ENCODE data around the gene TPCN1. TPM values are rescaled to one million over a fixed set of nuclear protein-coding genes. Genes with fewer than 3 reads are reported as not detected.

The TPCN1 gene
- total RNA-seq, result 10 to 100 TPM; 22.6 to 25.0 TPM

GRCh38 chr12:113221181-113221996 is at the start of gene TPCN1:
Gene TPCN1 (plus strand): TSS chr12:113221464. CDS start chr12:113226853, 5,389 bp downstream.
- POLR2A ChIA-PET, result interaction anchor here (0.5 to 2.7 kb wide), 8 partner anchors 12 to 199 kb away, joined by 3 to 13 read pairs (median 4); partner anchors contain the start of genes DDX54, RITA1 and SLC8B1
- CTCF ChIA-PET, result interaction anchor here (1.0 to 1.8 kb wide), 2 partner anchors 10 to 11 kb away, joined by 3 to 5 read pairs; no protein-coding TSS in a partner anchor

DNA sequence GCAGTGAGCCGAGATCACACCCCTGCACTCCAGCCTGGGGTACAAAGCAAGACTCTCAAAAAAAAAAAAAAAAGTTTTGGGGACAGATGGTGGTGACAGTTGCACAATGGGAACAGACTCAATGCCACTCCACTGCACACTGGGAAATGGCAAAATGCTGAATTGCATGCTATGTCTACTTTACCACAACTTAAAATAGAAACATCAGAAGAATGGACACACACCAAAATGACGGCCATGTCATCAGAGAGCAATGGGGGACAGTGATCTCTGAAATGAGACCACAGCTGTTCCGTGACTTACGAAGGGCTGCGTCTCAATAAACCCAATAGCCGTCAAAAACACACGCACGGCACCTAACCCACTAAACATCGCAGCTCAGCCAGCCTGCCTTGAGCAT is 49.7 kb upstream of the TPCN1 start:
- ChIA-PET POLR2A (no interaction called here), CTCF (interaction anchor here (1.3 to 4.2 kb wide), 2 partner anchors 38 to 179 kb away, joined by 3 to 15 read pairs; no protein-coding TSS in a partner anchor)

DNA sequence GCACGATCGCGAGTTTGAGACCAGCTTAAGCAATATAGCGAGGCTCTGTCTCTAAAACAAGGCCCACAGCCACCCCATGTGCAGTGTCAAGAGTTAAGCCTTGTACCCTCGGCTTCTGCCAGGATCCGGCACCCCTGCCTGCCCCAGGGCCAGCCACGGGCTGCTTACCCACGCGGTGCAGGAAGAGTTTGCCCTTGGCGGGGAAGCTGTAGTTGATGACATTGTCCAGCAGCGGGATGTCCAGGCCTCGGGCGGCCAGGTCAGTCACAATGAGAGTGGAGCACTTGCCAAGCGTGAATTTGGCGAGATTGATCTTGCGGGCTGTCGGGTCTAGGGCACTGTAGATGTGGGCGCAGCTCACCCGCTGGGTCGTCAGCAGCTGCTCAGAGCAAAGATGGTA is 49.1 kb upstream of the TPCN1 start:
- CTCF ChIA-PET, result interaction anchor here (1.3 to 5.0 kb wide), 3 partner anchors 38 to 180 kb away, joined by 3 to 29 read pairs (median 15); no protein-coding TSS in a partner anchor
- POLR2A ChIA-PET, result no interaction called here

- CTCF ChIA-PET, result interaction anchor here (0.6 to 5.0 kb wide), 7 partner anchors 12 to 1565 kb away, joined by 3 to 29 read pairs (median 4); partner anchors contain the start of genes DDX54 and RITA1
- POLR2A ChIA-PET, result interaction anchor here (0.6 kb wide), 1 partner anchor 64 kb away, joined by 4 read pairs; no protein-coding TSS in a partner anchor
Measured at GRCh38 chr12:113173081-113173698, 48.1 kb upstream of the TPCN1 start.

- CTCF ChIA-PET, result interaction anchor here (0.5 to 5.0 kb wide), 20 partner anchors 7 to 197 kb away, joined by 3 to 29 read pairs (median 3); partner anchors contain the start of genes DDX54, OAS2 and RITA1
- POLR2A ChIA-PET, result no interaction called here
Measured at GRCh38 chr12:113174461-113175384, 46.5 kb upstream of the TPCN1 start.

GRCh38 chr12:113179023-113179422 is 42.2 kb upstream of the TPCN1 start:
- ChIA-PET CTCF (interaction anchor here (0.6 to 0.8 kb wide), 2 partner anchors 26 to 174 kb away, joined by 3 read pairs; no protein-coding TSS in a partner anchor), POLR2A (no interaction called here)

DNA sequence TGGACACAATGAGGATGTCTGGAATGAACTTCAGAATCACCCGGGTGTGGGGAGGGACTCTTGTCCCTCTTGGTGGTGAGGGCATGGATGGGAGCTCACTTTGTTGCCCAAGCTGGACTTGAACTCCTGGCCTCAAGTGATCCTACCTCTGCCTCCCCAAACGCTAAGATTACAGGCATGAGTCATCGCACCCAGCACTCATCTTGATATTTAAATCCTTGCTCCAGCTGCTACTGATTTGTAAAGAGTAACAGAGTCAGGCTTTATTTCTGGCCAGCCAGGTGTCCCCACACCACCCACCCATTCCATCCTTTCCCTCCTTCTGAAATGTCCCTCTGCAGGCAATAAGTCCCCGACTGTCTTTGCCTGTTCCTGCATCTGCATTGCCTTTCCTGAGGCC is 40.9 kb upstream of the TPCN1 start:
- POLR2A ChIA-PET, result no interaction called here
- CTCF ChIA-PET, result no interaction called here

DNA sequence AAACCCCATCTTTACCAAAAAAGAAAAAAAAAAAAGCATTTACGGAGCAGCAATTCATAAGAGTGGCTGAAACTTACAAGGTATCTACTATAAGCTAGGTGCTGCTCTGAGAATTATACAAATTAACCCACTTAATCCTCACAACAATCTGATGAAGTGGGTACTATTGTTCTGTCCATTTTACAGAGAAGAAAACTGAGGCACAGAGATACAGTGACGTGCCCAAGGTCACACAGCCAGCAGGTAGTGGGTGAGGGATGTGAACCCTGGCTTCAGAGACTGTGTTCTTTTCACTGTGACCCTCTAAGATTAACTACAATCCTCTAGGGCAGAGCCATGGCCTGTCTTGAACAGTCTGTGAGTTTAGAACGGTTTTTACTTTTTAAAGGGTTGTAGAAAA is 39.3 kb upstream of the TPCN1 start:
- POLR2A ChIA-PET, result interaction anchor here (0.8 kb wide), 1 partner anchor 189 kb away, joined by 4 read pairs; no protein-coding TSS in a partner anchor
- CTCF ChIA-PET, result interaction anchor here (0.6 to 1.5 kb wide), 2 partner anchors 7 to 189 kb away, joined by 3 read pairs; no protein-coding TSS in a partner anchor

DNA sequence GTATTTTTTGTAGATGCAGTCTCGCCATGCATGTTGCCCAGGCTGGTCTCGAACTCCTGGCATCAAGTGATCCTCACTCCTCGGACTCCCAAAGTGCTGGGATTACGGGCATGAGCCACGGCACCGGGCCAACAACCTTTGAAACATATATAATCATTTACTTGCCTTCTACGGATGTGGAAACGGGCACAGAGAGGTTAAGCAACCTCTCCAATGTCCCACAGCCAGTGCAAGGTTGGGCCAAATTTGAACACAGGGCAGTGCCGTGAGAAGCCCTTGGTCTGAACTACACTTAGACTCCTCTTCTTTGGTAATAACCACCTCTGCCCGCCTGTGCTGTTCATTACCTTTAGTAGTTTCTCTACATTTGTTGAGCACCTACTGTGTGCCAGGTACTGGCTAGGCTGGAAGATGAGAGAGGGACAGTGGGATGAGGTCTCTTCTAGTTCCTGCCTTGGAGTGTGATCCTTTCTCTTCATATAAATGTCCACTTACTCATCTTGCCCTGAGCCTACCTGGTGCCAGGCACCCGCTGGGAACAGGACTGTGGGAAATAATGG is 38.2 kb upstream of the TPCN1 start:
- POLR2A ChIA-PET, result interaction anchor here (0.6 kb wide), 1 partner anchor 331 kb away, joined by 4 read pairs; no protein-coding TSS in a partner anchor

DNA sequence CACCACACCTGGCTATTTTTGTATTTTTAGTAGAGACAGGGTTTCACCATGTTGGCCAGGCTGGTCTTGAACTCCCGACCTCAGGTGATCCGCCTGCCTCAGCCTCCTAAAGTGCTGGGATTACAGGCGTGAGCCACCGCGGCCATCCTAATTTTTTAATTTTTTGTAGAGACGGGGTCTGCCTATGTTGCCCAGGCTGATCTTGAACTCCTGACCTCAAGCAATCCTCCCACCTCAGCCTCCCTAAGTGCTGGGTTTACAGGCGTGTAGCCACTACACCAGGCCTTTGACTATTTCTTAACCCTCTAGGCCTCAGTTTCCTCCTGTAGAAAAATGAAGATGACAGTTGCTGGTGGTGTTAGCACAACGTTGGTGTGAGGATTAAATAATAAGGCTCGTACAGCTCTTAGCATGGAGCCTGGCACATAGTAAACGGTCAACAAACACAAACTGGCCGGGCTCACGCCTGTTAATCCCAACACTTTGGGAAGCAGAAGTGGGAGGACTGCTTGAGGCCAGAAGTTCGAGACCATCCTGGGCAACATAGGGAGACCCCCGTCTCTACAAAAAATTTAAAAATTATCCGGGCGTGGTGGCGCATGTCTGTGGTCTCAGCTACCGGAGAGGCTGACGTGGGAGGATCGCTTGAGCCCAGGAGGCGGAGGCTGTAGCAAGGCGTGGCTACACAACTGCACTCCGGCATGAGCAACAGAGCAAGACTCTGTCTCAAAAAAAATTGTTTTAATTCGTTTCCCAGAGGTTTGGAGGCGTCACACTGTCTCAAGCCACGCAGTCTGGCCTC is 37.0 kb upstream of the TPCN1 start:
- ChIA-PET CTCF (interaction anchor here (1.0 kb wide), 1 partner anchor 10 kb away, joined by 4 read pairs; no protein-coding TSS in a partner anchor), POLR2A (interaction anchor here (0.8 to 3.2 kb wide), 3 partner anchors 19 to 151 kb away, joined by 3 to 13 read pairs (median 3); partner anchors contain the start of genes SLC8B1 and TPCN1)

More for the DNA sequence above, 38.2 kb upstream of the TPCN1 start:
- CTCF ChIA-PET, result interaction anchor here (1.5 kb wide), 1 partner anchor 190 kb away, joined by 3 read pairs; no protein-coding TSS in a partner anchor

DNA sequence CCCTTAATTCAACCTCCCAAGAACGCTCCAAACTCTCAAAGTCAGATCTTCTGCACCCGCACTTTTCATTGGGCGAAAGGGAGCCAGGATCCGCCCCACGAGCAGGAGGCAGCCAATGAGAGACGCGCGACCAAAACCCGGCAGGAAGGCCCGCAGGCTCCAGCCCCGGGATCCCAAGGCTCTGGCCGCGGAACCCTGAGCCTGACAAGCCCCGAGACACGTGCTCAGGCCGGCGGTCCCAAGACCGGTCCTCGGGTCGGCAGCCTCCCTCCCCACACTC is 36.4 kb upstream of the TPCN1 start:
- POLR2A ChIA-PET, result interaction anchor here (0.9 to 3.2 kb wide), 6 partner anchors 12 to 207 kb away, joined by 3 to 13 read pairs (median 5); partner anchors contain the start of genes OAS2 and TPCN1
- CTCF ChIA-PET, result interaction anchor here (0.9 to 1.3 kb wide), 6 partner anchors 10 to 136 kb away, joined by 3 to 5 read pairs (median 4); no protein-coding TSS in a partner anchor

DNA sequence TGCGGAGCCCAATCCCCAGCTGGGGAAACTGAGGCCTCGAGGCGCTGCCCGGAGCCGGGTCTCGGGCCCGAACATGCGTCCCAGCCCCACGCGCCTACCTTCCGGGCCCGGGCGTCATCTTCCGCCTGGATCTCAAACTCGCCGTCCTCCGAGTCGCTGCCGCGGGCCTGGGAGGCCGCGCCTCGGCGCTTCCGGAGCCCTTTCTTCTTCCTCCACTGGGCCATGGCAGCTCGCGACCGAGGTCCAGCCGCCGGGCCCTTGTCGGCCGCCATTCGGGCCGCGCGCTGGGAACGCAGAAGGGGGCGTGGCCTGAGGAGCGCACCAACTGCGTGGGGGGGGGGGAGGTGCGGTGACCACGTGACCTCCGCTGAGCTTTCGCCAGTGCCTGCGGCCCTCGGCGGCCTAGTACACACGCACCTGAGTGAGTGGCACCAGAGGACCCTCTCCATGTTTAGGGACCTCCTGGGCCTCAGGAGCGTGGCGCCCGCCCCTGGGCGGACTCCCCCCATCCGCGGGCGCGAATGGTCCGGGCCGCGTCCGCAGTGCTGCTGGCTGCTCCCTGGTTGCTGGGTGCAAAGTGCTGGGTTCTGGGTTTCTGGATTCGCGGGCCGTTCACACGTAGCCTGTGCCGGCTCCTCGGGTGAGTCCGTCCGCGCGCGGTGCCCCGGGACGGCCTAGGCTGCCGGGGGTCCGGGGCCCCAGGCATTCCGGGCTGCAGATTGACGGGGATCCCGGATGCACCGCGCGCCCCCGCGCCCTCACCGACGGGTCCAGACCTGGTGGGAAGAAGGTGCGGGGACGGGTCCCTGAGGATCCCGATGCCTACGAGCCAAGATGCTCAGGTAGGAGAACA is 35.9 kb upstream of the TPCN1 start, which contains the start of the genes DDX54 and RITA1:
TSS of gene DDX54 (minus strand) at position 299 of the 853 bp plus-strand sequence. CDS start at position 272, 27 bp downstream.
TSS of gene RITA1 (plus strand) at position 542 of the 853 bp plus-strand sequence. CDS start 1,026 bp downstream, outside the sequence.
- ChIA-PET POLR2A (interaction anchor here (0.5 to 3.2 kb wide), 8 partner anchors 11 to 283 kb away, joined by 3 to 13 read pairs (median 4); partner anchors contain the start of genes OAS2 and TPCN1), CTCF (interaction anchor here (0.9 to 1.3 kb wide), 6 partner anchors 10 to 240 kb away, joined by 3 to 5 read pairs (median 4); no protein-coding TSS in a partner anchor)

- CTCF ChIA-PET, result interaction anchor here (0.8 to 1.3 kb wide), 6 partner anchors 12 to 240 kb away, joined by 3 to 5 read pairs (median 4); no protein-coding TSS in a partner anchor
- POLR2A ChIA-PET, result interaction anchor here (0.5 to 3.2 kb wide), 6 partner anchors 10 to 283 kb away, joined by 3 to 13 read pairs (median 6); partner anchors contain the start of genes OAS2 and TPCN1
Measured at GRCh38 chr12:113186033-113186365, 35.3 kb upstream of the TPCN1 start.

- ChIA-PET CTCF (interaction anchor here (0.8 to 1.7 kb wide), 3 partner anchors 12 to 239 kb away, joined by 3 to 7 read pairs (median 4); no protein-coding TSS in a partner anchor), POLR2A (interaction anchor here (0.5 to 3.2 kb wide), 3 partner anchors 35 to 226 kb away, joined by 3 to 13 read pairs (median 7); partner anchors contain the start of genes OAS2 and TPCN1)
Measured at GRCh38 chr12:113186666-113187325, 34.5 kb upstream of the TPCN1 start.

DNA sequence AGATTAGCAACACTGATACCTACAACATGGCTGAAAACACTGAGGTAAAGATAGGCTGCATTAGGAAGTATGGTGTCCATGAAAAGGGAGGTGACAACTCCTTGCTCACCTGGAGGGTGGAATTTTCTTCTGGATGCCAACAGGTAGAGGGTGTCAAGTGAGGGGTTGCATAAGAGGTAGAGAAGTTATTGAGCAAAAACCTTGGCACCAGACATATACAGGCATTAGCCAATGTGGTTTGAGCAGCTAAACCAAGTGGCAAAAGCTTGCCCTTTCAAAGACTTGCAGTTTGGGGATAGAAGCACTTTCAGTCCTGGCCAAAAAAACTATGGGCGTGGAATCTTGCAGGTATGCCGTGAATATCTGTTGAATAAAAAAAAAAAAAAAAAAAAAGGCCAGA is 31.9 kb upstream of the TPCN1 start:
- POLR2A ChIA-PET, result no interaction called here
- CTCF ChIA-PET, result interaction anchor here (0.7 to 0.9 kb wide), 3 partner anchors 15 to 281 kb away, joined by 3 to 4 read pairs (median 3); no protein-coding TSS in a partner anchor

Data from activated CD8-positive, alpha-beta memory T cell treated with anti-CD3 and anti-CD28 coated beads for 36 hours (primary cell).